Keratinocyte (primary cell): Measurements from ENCODE around the gene TUSC7.

Source experiments
- CTCF ChIP-seq, 3 experiments: IDR thresholded peaks in 1 of 3; conservative IDR thresholded peaks in 1 of 3; optimal IDR thresholded peaks in 1 of 3; 2 replicates in 2 of 3; 3 replicates in 1 of 3; pipeline versions ENCODE3 to v1.5.1; 2011; ENCODE audit warnings: low read length in 3 of 3, mild to moderate bottlenecking in 3 of 3, moderate library complexity in 2 of 3, control low read depth in 1 of 3, inconsistent platforms in 1 of 3; ENCODE audit not compliant: insufficient read depth in 2 of 3; ENCODE audit errors: extremely low read depth in 1 of 3
- EZH2 ChIP-seq: IDR thresholded peaks from one replicate; pipeline ENCODE4 v1.6.1; 2012; ENCODE audit warnings: inconsistent platforms, mild to moderate bottlenecking, low read length, moderate library complexity

- TF ChIP-seq CTCF (optimal IDR thresholded peaks at IDR 0.05 in 1 of 3, IDR thresholded peaks at IDR 0.05 in 1 of 3, conservative IDR thresholded peaks at IDR 0.05 in 1 of 3; ENCODE audit: extremely low read depth in 1 of 3, insufficient read depth in 2 of 3, low read length in 3 of 3) = no peak
- TF ChIP-seq EZH2 = no peak
Measured at GRCh38 chr3:116678853-116679252, 30.7 kb upstream of the TUSC7 start.
